HG03354 (cell line): ENCODE measurements around the gene PSENEN.

Experiments used
- ATAC-seq: cut with Tn5 transposase; IDR thresholded peaks from one replicate; pipeline ENCODE4 v1.9.1; 2021; ENCODE audit warnings: mild to moderate bottlenecking; ENCODE audit not compliant: unreplicated experiment, poor library complexity, severe bottlenecking

PSENEN gene

DNA sequence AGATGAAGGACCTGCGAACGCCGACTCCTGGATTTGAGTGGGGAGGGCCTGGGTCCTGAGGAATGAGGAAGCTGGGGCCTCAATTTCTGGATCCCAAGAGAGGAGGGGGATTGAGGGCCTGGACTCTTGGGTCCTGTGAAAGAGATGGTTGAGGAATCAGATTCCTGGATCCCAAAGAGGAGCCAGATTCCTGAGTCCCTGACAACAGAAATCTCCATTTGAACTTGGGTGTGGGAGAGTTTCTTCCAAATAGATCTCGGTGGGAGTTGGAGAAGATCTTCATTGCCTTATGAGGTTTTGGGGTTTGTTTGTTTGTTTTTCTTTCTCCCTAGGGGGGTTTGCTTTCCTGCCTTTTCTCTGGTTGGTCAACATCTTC is 624 bp downstream of the PSENEN start:
- no peak for ATAC-seq

DNA sequence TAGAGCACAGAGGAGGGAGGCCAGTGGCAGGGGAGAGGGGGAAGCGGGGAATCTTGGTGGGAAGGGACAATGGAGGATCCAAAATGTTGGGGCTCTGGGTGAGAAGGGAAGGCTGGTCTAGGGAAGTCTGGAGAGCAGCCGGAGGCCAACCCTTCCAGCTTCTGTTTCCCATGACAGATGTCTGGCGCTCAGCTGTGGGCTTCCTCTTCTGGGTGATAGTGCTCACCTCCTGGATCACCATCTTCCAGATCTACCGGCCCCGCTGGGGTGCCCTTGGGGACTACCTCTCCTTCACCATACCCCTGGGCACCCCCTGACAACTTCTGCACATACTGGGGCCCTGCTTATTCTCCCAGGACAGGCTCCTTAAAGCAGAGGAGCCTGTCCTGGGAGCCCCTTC is 1.1 kb downstream of the PSENEN start:
- ATAC-seq, result no peak

DNA sequence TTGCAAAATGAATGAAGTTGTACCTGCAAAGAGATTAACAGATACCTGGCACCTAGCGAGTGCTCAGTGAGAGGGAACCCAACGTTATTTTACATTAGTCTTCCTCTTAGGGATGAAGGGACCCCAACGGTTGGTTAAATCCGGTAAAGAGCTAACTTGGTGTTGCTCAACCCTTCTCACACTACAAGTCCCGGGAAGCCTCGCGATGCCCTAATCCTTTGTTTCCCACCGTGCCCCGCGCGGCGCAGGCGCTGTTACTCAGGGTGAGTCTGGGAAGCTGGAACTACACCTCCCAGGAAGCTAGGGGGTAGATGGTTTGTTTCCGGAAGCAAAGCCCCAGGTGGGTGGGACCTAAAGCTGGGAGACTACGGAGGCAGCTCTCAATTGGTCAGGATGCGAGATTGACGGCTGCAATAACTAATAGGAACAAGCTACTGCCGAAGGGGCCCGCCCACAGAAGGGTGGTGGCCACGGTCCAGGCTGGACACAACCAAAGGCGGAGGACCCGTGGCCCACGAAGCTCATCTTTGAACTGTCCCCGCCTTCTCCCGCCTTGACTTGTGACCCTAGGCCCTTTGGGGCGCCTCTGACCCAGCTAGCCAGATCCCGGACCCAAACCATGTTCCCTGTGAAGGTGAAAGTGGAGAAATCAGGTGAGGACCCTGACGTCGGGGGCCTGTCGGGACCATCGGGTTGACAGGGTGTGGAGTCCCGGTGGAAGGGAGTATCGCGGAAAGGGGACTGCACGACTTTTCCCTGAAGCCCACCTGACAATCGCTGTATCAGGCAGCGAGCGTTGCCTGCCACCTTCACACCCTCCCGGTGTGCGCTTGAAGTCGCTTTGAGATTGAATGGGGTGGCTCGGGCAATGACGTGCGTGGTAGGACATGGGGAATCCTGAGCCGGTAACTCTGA is 2.9 kb downstream of the PSENEN start, which contains the start of gene LIN37:
LIN37 (plus strand) TSS at position 471 of the 915 bp plus-strand sequence; CDS start at position 620, 149 bp downstream.
- ATAC-seq, result peak; percentile 70

DNA sequence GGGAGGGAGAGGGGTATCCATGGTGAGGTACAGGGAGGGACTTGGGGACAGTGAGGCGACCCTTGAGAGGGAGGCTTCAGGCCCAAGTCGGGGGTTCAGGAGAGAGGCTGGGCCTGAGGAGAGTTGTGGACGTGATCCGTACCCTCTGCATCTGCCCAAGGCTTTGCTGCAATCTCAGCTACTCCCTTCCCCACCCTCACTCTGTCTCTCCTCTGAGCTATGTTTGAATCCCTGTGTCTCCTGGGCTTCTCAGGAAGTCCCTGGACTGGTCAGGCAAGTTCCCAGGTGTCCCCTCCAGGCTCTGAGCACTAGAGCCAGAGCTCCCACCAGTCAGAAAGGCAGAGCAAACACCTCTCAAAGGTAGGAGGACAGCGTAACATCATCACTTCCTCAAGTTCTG is 4.7 kb downstream of the PSENEN start:
- no peak for ATAC-seq

DNA sequence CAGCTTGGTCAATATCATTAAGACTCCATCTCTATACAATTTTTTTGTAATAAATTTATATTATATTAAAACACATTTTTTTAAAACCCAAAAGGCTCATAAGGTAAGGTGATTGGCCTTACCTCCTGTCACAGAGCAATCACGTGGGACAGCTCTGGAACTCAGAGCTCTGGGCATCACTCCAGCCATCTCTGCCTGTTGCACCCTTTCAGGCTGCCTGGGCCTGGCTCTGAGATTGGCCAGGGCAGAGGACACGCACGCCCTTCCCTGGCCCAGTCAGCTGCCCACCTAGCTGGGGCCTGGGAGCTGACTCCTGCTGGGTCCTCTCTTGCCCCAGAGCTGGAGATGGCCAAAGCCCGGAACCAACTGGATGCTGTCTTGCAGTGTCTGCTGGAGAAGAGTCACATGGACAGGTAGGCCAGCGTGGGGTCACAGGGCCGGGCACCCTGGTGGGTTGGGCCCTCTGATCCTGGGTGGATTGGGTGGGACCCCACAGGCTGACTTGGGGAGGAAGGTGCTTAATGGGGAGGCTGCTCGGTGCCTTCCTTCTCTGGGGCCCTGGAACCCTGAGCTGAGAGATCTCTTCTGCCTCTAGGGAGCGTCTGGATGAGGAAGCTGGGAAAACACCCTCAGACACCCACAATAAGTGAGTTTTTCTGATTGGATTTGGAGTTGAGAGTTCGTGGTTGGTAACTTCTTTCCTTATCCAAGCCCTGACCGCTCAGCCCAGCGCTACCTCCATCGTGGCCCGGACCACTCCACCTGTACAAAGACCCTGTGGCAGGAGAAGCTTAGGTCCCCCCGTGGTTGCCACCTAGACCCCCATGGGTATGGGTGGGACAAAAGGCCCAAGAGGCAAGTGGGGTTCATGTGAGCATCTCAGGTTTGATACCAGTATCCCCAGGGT is 6.6 kb downstream of the PSENEN start:
- ATAC-seq, result no peak

DNA sequence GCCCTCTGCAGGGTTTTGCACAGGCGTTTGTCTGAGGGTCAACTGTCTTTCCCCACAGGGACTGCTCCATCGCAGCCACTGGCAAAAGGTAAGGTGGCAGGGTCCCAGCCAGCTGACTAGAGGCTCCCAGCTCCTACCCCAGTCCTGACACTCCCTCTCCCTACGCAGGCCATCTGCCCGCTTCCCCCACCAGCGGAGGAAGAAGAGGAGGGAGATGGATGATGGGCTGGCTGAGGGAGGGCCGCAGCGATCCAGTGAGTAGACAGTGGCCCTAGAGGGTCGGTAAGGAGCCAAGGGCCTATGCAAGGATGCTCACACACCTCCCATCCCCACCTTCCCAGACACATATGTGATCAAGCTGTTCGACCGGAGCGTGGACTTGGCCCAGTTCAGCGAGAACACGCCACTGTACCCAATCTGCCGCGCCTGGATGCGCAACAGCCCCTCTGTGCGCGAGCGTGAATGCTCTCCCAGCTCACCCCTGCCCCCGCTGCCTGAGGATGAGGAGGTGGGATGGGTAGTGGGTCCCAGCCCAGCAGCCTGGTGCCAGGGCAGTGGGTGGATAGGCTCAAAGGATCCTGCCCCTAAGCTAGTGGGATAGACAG is 7.4 kb downstream of the PSENEN start:
- ATAC-seq, result no peak

DNA sequence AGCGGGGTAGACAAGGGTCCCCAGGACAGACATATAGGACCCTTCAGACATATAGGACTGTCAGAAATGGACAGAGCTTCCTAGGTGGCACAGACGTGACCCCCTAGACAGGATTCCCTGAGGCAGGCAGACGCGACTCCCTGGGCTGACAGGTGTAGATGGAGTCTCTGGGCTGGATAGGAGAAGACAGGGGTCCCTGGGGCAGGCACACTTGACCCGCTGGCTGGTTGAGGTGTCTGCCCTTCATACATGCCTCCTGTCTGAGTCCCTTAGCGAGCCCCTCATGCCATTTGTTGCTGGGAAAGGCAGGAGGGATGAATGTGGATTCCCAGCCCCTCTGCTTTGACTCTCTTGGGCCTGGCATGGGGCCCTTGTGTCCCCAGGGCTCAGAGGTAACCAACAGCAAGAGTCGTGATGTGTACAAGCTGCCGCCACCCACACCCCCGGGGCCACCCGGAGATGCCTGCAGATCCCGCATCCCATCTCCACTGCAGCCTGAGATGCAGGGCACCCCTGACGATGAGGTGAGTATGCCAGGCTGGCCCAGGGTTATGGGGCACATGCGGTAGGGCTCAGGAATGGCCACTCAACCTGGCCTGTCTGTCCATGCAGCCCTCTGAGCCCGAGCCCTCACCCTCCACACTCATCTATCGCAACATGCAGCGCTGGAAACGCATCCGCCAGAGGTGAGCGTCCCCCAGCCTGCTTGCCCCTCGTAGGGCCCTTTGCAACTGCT is 8.4 kb downstream of the PSENEN start:
- ATAC-seq, result no peak

DNA sequence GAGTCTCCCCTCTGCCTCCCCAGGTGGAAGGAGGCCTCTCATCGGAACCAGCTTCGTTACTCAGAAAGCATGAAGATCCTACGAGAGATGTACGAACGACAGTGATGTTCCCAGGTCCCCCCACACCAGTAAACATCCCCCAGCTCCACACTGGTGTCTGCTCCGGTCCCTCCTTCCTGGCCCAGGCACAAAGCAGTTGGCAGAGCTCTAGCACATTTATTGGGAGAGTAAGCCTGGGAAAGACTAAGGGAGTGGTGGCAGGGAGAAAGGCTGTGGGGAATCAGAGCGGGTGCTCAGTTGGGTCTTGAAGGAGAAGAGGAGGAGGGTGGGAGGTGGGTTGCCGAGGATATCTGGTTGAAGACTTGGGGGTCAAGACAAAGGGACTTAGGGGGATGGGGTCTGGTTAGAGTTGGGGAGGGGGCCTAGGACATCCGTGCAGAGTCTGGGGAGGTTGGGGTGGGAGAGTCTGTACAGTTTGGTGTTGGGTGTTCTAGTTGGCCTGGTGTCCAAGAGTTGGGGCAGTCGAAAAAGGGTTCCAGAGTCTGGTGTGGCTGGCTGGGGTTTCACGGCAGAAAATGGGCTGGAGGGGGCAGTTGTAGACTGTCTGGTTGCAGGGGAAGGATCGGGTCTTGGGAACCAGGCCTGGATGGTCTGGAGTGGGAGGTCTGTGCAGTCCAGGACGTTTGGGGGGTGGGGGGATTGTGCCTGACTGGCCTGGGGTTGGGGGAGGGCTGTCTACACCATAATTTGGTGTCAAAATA is 9.1 kb downstream of the PSENEN start:
- no peak for ATAC-seq

DNA sequence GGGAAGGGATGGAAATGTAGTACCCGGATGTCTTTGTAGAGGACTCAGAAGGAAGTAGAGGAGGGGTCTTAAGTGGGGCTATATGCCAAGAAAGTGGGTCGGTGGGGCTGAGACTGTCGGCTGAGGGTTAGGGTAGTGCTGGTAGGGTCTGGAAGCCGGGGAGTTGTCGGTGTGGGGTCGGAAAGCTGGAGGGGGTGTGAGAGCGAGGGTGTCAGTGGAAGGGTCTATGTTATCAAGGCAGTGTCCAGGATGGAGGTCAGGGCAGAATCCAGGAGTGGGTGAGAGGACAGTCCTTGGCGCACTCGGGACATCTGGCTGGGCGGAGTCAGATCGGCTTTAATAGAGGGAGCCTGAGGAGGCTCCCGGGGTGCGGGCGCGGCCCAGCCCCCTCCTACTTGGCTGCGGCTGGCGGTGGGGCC is 9.7 kb downstream of the PSENEN start:
- no peak for ATAC-seq

DNA sequence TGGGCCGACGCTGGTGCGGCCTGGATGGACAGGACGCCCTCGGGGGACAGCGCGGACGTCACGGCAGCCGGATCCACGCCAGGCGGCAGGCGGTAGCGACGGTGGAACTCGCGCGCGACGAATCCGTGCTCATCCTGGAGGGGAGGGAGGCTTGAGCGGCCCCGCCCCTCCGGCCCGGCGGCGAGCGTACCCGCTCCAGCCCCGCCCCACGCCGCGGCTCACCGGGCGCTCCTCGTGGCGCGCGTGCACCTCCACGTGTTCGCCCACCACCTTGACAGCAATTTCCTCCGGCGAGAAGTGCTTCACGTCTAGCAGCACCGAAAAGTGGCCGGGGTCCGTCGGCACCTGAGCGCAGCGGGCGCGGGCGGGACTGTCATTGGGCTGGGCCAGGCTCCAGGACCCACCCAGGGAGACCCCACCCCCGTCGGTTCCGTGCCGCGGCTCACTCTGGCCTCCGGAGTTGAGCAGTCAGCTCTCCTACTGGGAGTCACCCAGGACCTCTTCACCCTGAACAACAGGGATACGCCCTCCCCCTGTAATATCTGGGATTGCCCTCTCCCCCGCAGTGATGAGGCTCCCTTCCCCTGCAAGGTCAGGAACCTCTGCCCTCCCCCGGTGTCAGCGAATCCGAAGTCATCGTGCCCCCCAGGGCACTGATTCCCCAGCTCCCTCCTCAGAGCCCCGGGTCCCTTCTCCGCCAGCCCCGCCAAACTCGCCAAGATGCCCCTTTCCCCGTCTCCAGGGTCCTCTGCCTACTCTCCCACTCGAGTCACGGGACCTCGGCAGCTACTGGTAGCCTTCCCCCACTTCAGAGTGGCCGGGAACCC is 10.3 kb downstream of the PSENEN start:
- no peak for ATAC-seq

DNA sequence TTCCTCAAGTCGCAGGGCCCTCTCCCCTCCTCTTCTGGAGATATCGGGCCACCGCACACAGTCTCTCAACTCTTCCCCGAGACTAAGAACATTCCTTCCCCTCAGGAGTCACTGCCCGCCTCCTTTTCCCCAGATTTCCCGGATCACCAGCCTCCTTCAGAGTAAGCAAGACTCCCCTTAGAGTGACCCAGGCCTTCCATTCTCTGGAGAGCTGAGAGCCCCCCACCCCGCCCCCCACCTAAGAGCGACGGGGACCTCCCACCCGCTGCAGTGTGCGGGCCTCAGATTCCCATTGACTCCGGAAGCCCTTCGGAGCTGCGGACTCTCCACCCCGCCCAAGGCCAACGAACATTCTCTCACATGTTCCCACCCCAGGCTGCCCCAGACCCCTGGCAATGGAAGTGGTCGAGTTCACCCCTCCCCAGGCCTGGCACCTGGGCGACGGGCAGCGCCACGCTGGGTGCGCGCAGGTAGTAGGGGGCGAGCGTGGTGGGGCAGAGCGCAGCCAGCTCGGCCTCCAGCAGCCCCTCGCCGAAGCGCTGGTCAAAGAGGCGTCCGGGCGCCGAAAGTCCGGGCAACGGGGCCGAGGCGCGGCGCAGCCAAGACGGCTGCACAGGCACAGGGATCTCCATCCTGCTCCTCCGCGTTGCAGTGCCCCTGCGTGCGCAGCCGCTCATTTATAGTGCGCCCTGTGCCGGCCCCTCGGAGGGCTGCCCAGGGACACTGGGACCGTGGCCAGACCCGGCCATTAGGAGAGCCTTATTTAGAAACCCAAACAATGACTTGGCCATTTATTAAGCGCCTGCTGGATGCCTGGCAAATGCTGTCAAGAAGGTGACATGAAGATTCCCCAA is 11.2 kb downstream of the PSENEN start, which contains the start of gene HSPB6:
HSPB6 (minus strand) TSS at position 653 of the 854 bp plus-strand sequence; CDS start at position 632, 21 bp downstream.
- ATAC-seq, result no peak

DNA sequence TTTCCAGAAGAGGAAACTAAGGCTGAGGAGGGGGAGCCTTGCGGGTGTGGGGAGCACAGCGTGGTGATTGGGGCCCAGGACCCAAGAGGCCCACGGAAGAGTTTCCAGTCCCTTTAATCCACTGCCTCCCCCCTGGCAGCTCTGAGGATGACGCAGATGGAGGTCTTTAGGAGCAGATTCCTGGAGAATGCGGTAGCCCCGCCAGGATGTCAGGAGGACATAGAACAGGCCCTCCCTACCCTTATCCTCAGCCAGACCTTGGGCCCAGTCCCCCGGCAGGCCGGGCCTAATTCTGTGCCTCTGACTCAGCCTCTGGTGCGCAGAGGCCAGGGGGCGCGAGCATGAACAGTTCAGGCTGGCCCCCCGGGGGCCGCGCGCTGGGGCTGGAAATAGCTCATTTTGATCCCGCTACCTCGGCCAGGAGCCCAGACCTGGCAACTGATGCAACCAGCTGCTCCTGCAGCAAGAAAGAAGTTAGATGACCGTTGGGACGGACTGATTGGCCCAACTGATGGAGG is 11.8 kb downstream of the PSENEN start:
- peak; percentile 5 for ATAC-seq

DNA sequence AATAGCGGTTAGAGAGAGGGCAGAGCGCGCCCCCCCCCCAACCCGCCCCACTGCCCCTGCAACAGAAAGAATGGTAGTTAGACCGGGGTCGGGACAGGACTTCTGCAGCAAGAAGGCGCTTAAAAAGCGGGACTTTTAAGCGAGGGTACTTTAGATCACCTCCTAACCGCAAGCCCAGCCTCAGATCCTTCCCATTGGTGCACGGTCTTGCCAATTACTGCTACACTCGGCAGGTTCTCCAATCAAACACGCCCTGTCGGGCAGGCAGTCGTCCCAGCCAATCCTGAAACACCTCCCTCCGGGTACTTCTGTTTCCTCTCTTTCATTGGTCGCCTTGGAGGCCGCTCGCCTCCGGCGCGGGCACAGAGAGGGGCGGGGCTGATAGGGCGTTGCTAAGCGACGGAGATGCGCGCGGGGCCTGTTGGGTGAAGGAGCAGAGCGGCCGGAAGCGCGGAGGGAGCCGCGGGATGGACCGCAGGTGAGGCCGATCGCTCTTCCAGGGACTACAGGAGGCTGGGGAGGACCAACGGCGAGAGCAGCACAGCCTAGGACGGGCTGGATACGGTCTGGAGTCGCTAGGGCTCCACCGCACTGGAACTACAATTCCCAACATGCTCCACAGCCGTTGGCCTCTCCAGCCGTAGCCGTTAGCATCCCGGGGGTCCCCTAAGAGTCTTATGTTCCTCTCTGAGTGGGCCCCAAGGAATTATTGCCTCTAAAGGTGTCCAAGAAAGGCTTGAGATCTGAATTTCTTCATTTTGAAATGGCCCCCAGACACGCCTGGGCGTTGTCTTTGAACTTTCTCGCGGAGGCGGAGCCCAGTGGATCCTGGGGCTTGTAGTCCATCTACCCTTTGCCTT is 12.5 kb downstream of the PSENEN start, which contains the start of gene PROSER3:
PROSER3 (plus strand) TSS at position 428 of the 860 bp plus-strand sequence; CDS start at position 468, 40 bp downstream.
- ATAC-seq, result peak; percentile 96

DNA sequence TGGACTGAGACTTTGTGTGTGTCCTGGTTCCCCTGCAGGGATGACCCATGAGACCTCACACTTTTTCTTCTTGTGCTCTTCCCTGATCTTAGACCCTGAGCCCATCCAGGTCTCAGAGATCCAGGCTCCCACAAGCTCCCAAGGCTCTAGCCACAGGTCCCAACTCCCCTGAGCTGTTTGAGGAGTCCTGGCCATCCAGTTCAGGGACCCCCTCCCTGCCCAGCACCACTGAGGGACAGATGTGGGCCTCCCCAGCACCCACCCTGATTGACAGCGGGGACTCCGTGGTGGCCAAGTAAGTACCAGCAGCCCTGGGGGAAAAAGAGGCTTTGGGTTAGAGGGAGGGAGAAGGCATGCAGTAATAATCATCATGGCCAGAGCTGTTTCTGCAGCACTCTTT is 14.2 kb downstream of the PSENEN start:
- no peak for ATAC-seq

DNA sequence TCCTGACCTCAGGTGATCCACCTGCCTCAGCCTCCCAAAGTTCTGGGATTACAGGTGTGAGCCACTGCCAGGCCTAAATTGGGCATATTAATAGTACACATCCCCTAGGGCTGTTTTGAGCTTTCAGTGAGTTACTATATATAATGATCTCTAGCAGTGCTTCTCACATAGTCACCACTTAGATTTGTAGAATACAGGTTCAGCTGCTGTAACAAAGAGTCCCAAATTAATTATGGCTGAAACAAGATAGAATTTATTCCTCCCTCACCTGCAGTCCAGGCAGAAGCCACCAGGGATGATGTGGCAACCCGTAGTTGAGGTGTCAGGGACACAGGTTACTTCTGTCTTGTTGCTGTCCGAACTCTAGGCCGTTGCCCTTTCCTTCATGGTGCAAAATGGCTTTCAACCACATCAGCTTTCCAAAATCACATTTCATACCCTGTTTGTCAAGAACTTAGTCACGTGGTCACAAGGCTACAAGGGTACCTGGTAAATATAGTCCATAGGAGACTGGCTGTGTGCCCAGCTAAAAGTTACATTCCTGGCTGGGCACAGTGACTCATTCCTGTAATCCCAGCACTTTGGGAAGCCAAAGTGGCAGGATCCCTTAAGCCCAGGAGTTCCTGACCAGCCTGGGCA is 15.4 kb downstream of the PSENEN start:
- ATAC-seq, result no peak
